Gastroesophageal sphincter (tissue), 4 donors: ENCODE measurements around the gene PIM3. TPM values are rescaled to one million over a fixed set of nuclear protein-coding genes. Genes with fewer than 3 reads are reported as not detected.

ENCODE experiments used
- ATAC-seq: fragments of 150-250 bp; one replicate; pipeline ENCODE4 v1.9.1; 2016; ENCODE audit warnings: mild to moderate bottlenecking, moderate library complexity
- H3K27ac ChIP-seq, 4 donors: fragments of 200-600 bp; sonication (generic) in 3 of 4; 1 replicate in 3 of 4; 2 replicates in 1 of 4; pipeline ENCODE4 v1.5.1; 2016 to 2019
- H3K27me3 ChIP-seq: fragments of 200-600 bp; sonication (generic); one replicate; pipeline ENCODE4 v1.5.1; 2019
- H3K36me3 ChIP-seq, 2 donors: fragments of 200-600 bp; sonication (generic); one replicate each; pipeline ENCODE4 v1.5.1; 2019; ENCODE audit warnings: control low read depth in 1 of 2
- H3K4me1 ChIP-seq, 3 donors: fragments of 200-600 bp; sonication (generic); 1 replicate in 2 of 3; 2 replicates in 1 of 3; pipeline ENCODE4 v1.5.1; 2016 to 2019; ENCODE audit warnings: control low read depth in 2 of 3
- H3K4me3 ChIP-seq, 2 donors: fragments of 200-600 bp; sonication (generic); one replicate each; pipeline ENCODE4 v1.5.1; 2019; ENCODE audit warnings: mild to moderate bottlenecking in 1 of 2, moderate library complexity in 1 of 2
- H3K9me3 ChIP-seq, 3 donors: fragments of 200-600 bp; sonication (generic); one replicate each; pipeline ENCODE4 v1.5.1; 2017 to 2019; ENCODE audit warnings: control low read depth in 2 of 3
- CTCF ChIP-seq, 4 experiments: fragments of 200-600 bp in 2 of 4; fragments of 450-650 bp in 2 of 4; sonication (generic) in 1 of 4; IDR thresholded peaks; one replicate each; pipeline ENCODE4 v1.5.1; 2017 to 2019; ENCODE audit warnings: antibody characterized with exemption in 4 of 4, mild to moderate bottlenecking in 2 of 4, moderate library complexity in 2 of 4
- EP300 ChIP-seq: sonication (generic); formaldehyde crosslinking; IDR thresholded peaks from one replicate; pipeline ENCODE4 v1.6.1; 2017; ENCODE audit warnings: antibody characterized with exemption, mild to moderate bottlenecking
- POLR2A ChIP-seq, 2 donors: fragments of 450-650 bp; IDR thresholded peaks; one replicate each; pipeline ENCODE4 v1.6.1; 2017; ENCODE audit warnings: antibody characterized with exemption in 2 of 2, mild to moderate bottlenecking in 2 of 2, moderate library complexity in 1 of 2
- POLR2AphosphoS5 ChIP-seq: sonication (generic); formaldehyde crosslinking; IDR thresholded peaks from one replicate; pipeline ENCODE4 v1.6.1; 2017; ENCODE audit warnings: antibody characterized with exemption
- WGBS, 2 donors: methylation state at CpG; one replicate each; pipeline ENCODE4 v1.1.5; 2018; ENCODE audit warnings: low coverage in 1 of 2; 5-methylcytosine and 5-hydroxymethylcytosine counted together
- total RNA-seq, 4 donors: library from RNA; depleted of rRNA; stranded (reverse); fragments of >200 nt; gene quantifications; one replicate each; pipeline ENCODE4 v1.1.0, GENCODE V29; 2016

PIM3 gene
- total RNA-seq, 4 donors from 2014 or later: 30.0 to 58.3 (median 46.4) TPM

- Histone ChIP-seq H3K4me3 (no peak overlapping the region), H3K36me3 (no peaks in the 10 kb centered on the region), H3K4me1 (peaks cover 0 to 23% (median 19%) of the 10 kb centered on the region in 3 donors), H3K27me3 (no peaks in the 10 kb centered on the region), H3K9me3 (no peaks in the 10 kb centered on the region), H3K27ac (no peak overlapping the region)
- no peak for ATAC-seq
- TF ChIP-seq POLR2AphosphoS5: no peak
- TF ChIP-seq EP300: no peak
- WGBS, 2 donors: 95% methylated on average over 4 of the region's 42 CpGs; no CpG with 5 or more reads in 1 of the 2 donors
These were observed 11.3 kb upstream of the PIM3 start for GRCh38 chr22:49948958-49949913.

- Histone ChIP-seq H3K4me3 (no peak overlapping the region), H3K27me3 (no peaks in the 10 kb centered on the region), H3K36me3 (no peaks in the 10 kb centered on the region), H3K27ac (no peak overlapping the region), H3K4me1 (peaks cover 0 to 30% (median 19%) of the 10 kb centered on the region in 3 donors), H3K9me3 (no peaks in the 10 kb centered on the region)
- TF ChIP-seq POLR2AphosphoS5: no peak
- no peak for TF ChIP-seq EP300
- no peak for TF ChIP-seq POLR2A (IDR thresholded peaks at IDR 0.05)
- no peak for TF ChIP-seq CTCF (IDR thresholded peaks at IDR 0.05)
- ATAC-seq: no peak
- WGBS, 2 donors: no CpG with 5 or more reads among the region's 11 CpGs
These were observed 10.7 kb upstream of the PIM3 start for GRCh38 chr22:49949914-49950292.

GRCh38 chr22:49950396-49950994, 10.1 kb upstream of the PIM3 start:
- no peaks in the 10 kb centered on the region for H3K36me3 ChIP-seq
- H3K27me3 ChIP-seq: no peaks in the 10 kb centered on the region
- no peak for ATAC-seq
- no peak overlapping the region for H3K4me3 ChIP-seq
- no peak for TF ChIP-seq EP300
- TF ChIP-seq POLR2A (IDR thresholded peaks at IDR 0.05): no peak
- no peak for TF ChIP-seq POLR2AphosphoS5
- no peak for TF ChIP-seq CTCF (IDR thresholded peaks at IDR 0.05)
- no peak overlapping the region for H3K27ac ChIP-seq
- no peaks in the 10 kb centered on the region for H3K9me3 ChIP-seq
- WGBS, 2 donors: 0% methylated on average over 1 of the region's 18 CpGs; no CpG with 5 or more reads in 1 of the 2 donors
- H3K4me1 ChIP-seq: peaks cover 0 to 35% (median 19%) of the 10 kb centered on the region in 3 donors

GRCh38 chr22:49951000-49951677, 9.4 kb upstream of the PIM3 start:
- H3K9me3 ChIP-seq: no peaks in the 10 kb centered on the region
- 30% methylated on average over 2 of the region's 28 CpGs; no CpG with 5 or more reads in 1 of the 2 donors for WGBS, 2 donors
- no peaks in the 10 kb centered on the region for H3K36me3 ChIP-seq
- H3K27ac ChIP-seq: peak overlapping the region in 1 of 4 donors; percentile 70
- H3K4me3 ChIP-seq: no peak overlapping the region
- H3K4me1 ChIP-seq: peaks cover 0 to 39% (median 19%) of the 10 kb centered on the region in 3 donors
- H3K27me3 ChIP-seq: no peaks in the 10 kb centered on the region
- ATAC-seq: no peak
- TF ChIP-seq CTCF (IDR thresholded peaks at IDR 0.05) (no peak), POLR2A (IDR thresholded peaks at IDR 0.05) (no peak), EP300 (no peak), POLR2AphosphoS5 (no peak)

- no peak overlapping the region for H3K4me3 ChIP-seq
- TF ChIP-seq EP300 (no peak), CTCF (IDR thresholded peaks at IDR 0.05) (no peak), POLR2AphosphoS5 (no peak), POLR2A (IDR thresholded peaks at IDR 0.05) (no peak)
- H3K4me1 ChIP-seq: peaks cover 0 to 39% (median 19%) of the 10 kb centered on the region in 3 donors
- no peaks in the 10 kb centered on the region for H3K36me3 ChIP-seq
- H3K27ac ChIP-seq: peak overlapping the region in 2 of 4 donors; percentile 10 to 70
- no peaks in the 10 kb centered on the region for H3K9me3 ChIP-seq
- no CpG with 5 or more reads among the region's 4 CpGs for WGBS, 2 donors
- no peak for ATAC-seq
- no peaks in the 10 kb centered on the region for H3K27me3 ChIP-seq
These were observed 8.9 kb upstream of the PIM3 start for GRCh38 chr22:49951678-49951985.
